ENCODE measurements around the gene TMPO. TPM values are rescaled to one million over a fixed set of nuclear protein-coding genes. Genes with fewer than 3 reads are reported as not detected.
A peak's percentile ranks its signal among the peaks of the same experiment; 100 is the strongest.

Gene TMPO
- total and polyA plus RNA-seq, 10 of the 15 experiments (the other 5 are each of a cell fraction or from before 2014, with no cell fraction given), result 79.8 to 246 (median 179) TPM

- no peak; the same call in 1 of the 2 replicates for TF ChIP-seq STAT1 (conservative IDR thresholded peaks at IDR 0.05)
- TF ChIP-seq RCOR1 (conservative IDR thresholded peaks at IDR 0.05; ENCODE audit: low read depth, low read length), result no peak
- TF ChIP-seq, protein P1, sequence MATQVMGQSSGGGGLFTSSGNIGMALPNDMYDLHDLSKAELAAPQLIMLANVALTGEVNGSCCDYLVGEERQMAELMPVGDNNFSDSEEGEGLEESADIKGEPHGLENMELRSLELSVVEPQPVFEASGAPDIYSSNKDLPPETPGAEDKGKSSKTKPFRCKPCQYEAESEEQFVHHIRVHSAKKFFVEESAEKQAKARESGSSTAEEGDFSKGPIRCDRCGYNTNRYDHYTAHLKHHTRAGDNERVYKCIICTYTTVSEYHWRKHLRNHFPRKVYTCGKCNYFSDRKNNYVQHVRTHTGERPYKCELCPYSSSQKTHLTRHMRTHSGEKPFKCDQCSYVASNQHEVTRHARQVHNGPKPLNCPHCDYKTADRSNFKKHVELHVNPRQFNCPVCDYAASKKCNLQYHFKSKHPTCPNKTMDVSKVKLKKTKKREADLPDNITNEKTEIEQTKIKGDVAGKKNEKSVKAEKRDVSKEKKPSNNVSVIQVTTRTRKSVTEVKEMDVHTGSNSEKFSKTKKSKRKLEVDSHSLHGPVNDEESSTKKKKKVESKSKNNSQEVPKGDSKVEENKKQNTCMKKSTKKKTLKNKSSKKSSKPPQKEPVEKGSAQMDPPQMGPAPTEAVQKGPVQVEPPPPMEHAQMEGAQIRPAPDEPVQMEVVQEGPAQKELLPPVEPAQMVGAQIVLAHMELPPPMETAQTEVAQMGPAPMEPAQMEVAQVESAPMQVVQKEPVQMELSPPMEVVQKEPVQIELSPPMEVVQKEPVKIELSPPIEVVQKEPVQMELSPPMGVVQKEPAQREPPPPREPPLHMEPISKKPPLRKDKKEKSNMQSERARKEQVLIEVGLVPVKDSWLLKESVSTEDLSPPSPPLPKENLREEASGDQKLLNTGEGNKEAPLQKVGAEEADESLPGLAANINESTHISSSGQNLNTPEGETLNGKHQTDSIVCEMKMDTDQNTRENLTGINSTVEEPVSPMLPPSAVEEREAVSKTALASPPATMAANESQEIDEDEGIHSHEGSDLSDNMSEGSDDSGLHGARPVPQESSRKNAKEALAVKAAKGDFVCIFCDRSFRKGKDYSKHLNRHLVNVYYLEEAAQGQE (IDR thresholded peaks at IDR 0.05; ENCODE audit: low read depth, low read length), result no peak
- TF ChIP-seq ZBED1 (IDR thresholded peaks at IDR 0.05; ENCODE audit: borderline replicate concordance), result peak; percentile 55; the same call in 1 of the 2 replicates
- no peak for TF ChIP-seq ZNF622 (IDR thresholded peaks at IDR 0.05)
- TF ChIP-seq IKZF2 (IDR thresholded peaks at IDR 0.05), result no peak; a peak in 1 of 4 replicates
- peak; percentile 67; the same call in 1 of the 2 replicates for TF ChIP-seq TCF12 (IDR thresholded peaks at IDR 0.05; ENCODE audit: low read depth, low read length)
- TF ChIP-seq SMARCA5 (IDR thresholded peaks at IDR 0.05), result 0 out of 2 replicates have a peak, but pooled peaks have one; percentile 32
- peak; percentile 86 for TF ChIP-seq RUNX3 (IDR thresholded peaks at IDR 0.05; ENCODE audit: low read length)
- TF ChIP-seq, protein P2, sequence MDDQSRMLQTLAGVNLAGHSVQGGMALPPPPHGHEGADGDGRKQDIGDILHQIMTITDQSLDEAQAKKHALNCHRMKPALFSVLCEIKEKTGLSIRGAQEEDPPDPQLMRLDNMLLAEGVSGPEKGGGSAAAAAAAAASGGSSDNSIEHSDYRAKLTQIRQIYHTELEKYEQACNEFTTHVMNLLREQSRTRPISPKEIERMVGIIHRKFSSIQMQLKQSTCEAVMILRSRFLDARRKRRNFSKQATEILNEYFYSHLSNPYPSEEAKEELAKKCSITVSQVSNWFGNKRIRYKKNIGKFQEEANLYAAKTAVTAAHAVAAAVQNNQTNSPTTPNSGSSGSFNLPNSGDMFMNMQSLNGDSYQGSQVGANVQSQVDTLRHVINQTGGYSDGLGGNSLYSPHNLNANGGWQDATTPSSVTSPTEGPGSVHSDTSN (IDR thresholded peaks at IDR 0.05; ENCODE audit: insufficient replicate concordance, low read depth, low read length), result no peak
- peak; percentile 59 for TF ChIP-seq GATAD2B (conservative IDR thresholded peaks at IDR 0.05; ENCODE audit: low read depth)
- TF ChIP-seq SKIL (IDR thresholded peaks at IDR 0.05; ENCODE audit: low read depth, poor library complexity, severe bottlenecking), result no peak
- peak; percentile 73 for TF ChIP-seq IKZF1 (conservative IDR thresholded peaks at IDR 0.05)
- peak; percentile 93 for TF ChIP-seq SP1 (IDR thresholded peaks at IDR 0.05; ENCODE audit: low read depth, low read length)
- TF ChIP-seq SREBF1 (IDR thresholded peaks at IDR 0.05; ENCODE audit: low read length), result peak; percentile 50; the same call in 1 of the 2 replicates
- peak; percentile 66; the same call in 1 of the 2 replicates for TF ChIP-seq LARP7 (IDR thresholded peaks at IDR 0.05)
- no peak for TF ChIP-seq FOS (IDR thresholded peaks at IDR 0.05; ENCODE audit: borderline replicate concordance, extremely low read depth, insufficient read length)
- TF ChIP-seq HDGF (IDR thresholded peaks at IDR 0.05), result no peak
- peak; percentile 63 for TF ChIP-seq NR2F1 (conservative IDR thresholded peaks at IDR 0.05)
- TF ChIP-seq, protein P3, sequence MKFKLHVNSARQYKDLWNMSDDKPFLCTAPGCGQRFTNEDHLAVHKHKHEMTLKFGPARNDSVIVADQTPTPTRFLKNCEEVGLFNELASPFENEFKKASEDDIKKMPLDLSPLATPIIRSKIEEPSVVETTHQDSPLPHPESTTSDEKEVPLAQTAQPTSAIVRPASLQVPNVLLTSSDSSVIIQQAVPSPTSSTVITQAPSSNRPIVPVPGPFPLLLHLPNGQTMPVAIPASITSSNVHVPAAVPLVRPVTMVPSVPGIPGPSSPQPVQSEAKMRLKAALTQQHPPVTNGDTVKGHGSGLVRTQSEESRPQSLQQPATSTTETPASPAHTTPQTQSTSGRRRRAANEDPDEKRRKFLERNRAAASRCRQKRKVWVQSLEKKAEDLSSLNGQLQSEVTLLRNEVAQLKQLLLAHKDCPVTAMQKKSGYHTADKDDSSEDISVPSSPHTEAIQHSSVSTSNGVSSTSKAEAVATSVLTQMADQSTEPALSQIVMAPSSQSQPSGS (IDR thresholded peaks at IDR 0.05; ENCODE audit: low read length), result no peak
- peak; percentile 42 for TF ChIP-seq HDAC6 (IDR thresholded peaks at IDR 0.05; ENCODE audit: unreplicated experiment)
- peak; percentile 65 for TF ChIP-seq MAX (IDR thresholded peaks at IDR 0.05; ENCODE audit: low read depth, low read length)
- peak; percentile 79 for TF ChIP-seq RFX5 (IDR thresholded peaks at IDR 0.05; ENCODE audit: low read depth, low read length)
- peak; percentile 99 for TF ChIP-seq POLR2AphosphoS5 (IDR thresholded peaks at IDR 0.05; ENCODE audit: low read length)
These were observed 78.1 kb downstream of the TMPO start, which contains the start of gene SLC25A3 (continued) for GRCh38 chr12:98593351-98594049.

All from GM12878 (cell line).